NCI-H1694 (cell line): Measurements from ENCODE around the gene RHOD.
A peak's percentile ranks its signal among the peaks of the same experiment; 100 is the strongest.

Experiments used
- DNase-seq: peaks from one replicate; lab custom pipeline; 2025; lab: John Stamatoyannopoulos, UW

The RHOD gene

GRCh38 chr11:67117672-67118180 is 61.1 kb downstream of the RHOD start:
- no peak for DNase-seq

- DNase-seq, result no peak
Measured at GRCh38 chr11:67118181-67118766, 61.6 kb downstream of the RHOD start.

GRCh38 chr11:67118801-67119584 is 62.3 kb downstream of the RHOD start, which contains the start of gene KDM2A:
TSS of gene KDM2A (plus strand) at chr11:67119263. CDS start at chr11:67121317, 2,054 bp downstream.
- peak; percentile 88 for DNase-seq

- no peak for DNase-seq
Measured at GRCh38 chr11:67119585-67120391, 63.1 kb downstream of the RHOD start.

- no peak for DNase-seq
Measured at GRCh38 chr11:67120456-67120855, 63.8 kb downstream of the RHOD start.

- DNase-seq, result no peak
Measured at GRCh38 chr11:67120881-67121710, 64.4 kb downstream of the RHOD start.
